Chondrocyte (in vitro differentiated cells): ENCODE measurements around the gene CEMIP. TPM values are rescaled to one million over a fixed set of nuclear protein-coding genes. Genes with fewer than 3 reads are reported as not detected.
A peak's percentile ranks its signal among the peaks of the same experiment; 100 is the strongest.

ENCODE experiments used
- DNase-seq: peaks from one replicate; pipeline ENCODE4 v3.0.0; 2021; ENCODE audit warnings: mixed read lengths, low spot score
- H3K27ac Mint-ChIP-seq: one replicate; pipeline ENCODE4 v1.8.0; 2021; ENCODE audit warnings: mild to moderate bottlenecking, moderate library complexity, mixed read lengths; ENCODE audit not compliant: unreplicated experiment
- H3K27me3 Mint-ChIP-seq: 2 replicates; pipeline ENCODE4 v1.8.0; 2021; ENCODE audit warnings: low read depth, mixed read lengths
- H3K36me3 Mint-ChIP-seq: 2 replicates; pipeline ENCODE4 v1.8.0; 2021; ENCODE audit warnings: low read depth, mixed read lengths
- H3K4me1 Mint-ChIP-seq: 2 replicates; pipeline ENCODE4 v1.8.0; 2021; ENCODE audit warnings: low read depth, mild to moderate bottlenecking, mixed read lengths
- H3K4me3 Mint-ChIP-seq: one replicate; pipeline ENCODE4 v1.8.0; 2021; ENCODE audit warnings: mild to moderate bottlenecking, moderate library complexity, mixed read lengths; ENCODE audit not compliant: unreplicated experiment
- H3K9me3 Mint-ChIP-seq: 2 replicates; pipeline ENCODE4 v1.8.0; 2021; ENCODE audit warnings: low read depth, mixed read lengths
- CTCF ChIP-seq: fragments of 200-600 bp; sonication (generic); IDR thresholded peaks from 2 replicates; pipeline ENCODE4 v1.5.0; 2021; ENCODE audit warnings: antibody characterized with exemption, mild to moderate bottlenecking, moderate library complexity
- total RNA-seq: library from RNA; stranded (reverse); gene quantifications from 3 replicates; pipeline ENCODE4 v1.2.1, GENCODE V29; 2021

CEMIP gene
- total RNA-seq, 1 donor from 2014 or later = 146 TPM

DNA sequence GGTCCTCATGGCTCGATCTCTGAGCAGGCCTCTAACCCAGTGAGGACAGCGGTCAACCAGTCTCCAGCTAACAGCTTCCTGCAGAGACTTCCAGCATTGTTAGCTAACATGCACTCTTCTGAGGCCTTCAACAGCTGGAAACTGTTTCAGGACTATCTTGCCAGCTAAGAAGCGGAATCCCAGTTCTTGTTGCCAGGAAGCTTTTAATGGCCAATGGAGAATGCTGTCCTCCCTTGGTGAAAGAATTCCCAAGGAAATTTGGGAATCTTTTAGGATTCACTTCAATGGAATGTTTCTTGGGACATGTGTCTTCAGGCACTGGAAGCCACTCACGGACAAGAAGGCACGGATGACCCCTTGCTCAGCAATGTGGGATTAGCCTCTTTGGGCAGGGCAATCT, 91.7 kb downstream of the CEMIP start:
- H3K27ac Mint-ChIP-seq = no peak overlapping the region
- TF ChIP-seq CTCF = no peak
- no peaks in the 10 kb centered on the region for H3K4me1 Mint-ChIP-seq
- no peak for DNase-seq
- H3K9me3 Mint-ChIP-seq = no peaks in the 10 kb centered on the region
- no peaks in the 10 kb centered on the region for H3K27me3 Mint-ChIP-seq
- no peak overlapping the region for H3K4me3 Mint-ChIP-seq
- peaks cover 23% of the 10 kb centered on the region for H3K36me3 Mint-ChIP-seq

GRCh38 chr15:80871858-80872257, 92.7 kb downstream of the CEMIP start:
- H3K27ac Mint-ChIP-seq = peak overlapping the region; percentile 5
- DNase-seq = no peak
- H3K27me3 Mint-ChIP-seq = no peaks in the 10 kb centered on the region
- H3K9me3 Mint-ChIP-seq = no peaks in the 10 kb centered on the region
- no peak for TF ChIP-seq CTCF
- no peak overlapping the region for H3K4me3 Mint-ChIP-seq
- H3K4me1 Mint-ChIP-seq = no peaks in the 10 kb centered on the region
- peaks cover 30% of the 10 kb centered on the region for H3K36me3 Mint-ChIP-seq

DNA sequence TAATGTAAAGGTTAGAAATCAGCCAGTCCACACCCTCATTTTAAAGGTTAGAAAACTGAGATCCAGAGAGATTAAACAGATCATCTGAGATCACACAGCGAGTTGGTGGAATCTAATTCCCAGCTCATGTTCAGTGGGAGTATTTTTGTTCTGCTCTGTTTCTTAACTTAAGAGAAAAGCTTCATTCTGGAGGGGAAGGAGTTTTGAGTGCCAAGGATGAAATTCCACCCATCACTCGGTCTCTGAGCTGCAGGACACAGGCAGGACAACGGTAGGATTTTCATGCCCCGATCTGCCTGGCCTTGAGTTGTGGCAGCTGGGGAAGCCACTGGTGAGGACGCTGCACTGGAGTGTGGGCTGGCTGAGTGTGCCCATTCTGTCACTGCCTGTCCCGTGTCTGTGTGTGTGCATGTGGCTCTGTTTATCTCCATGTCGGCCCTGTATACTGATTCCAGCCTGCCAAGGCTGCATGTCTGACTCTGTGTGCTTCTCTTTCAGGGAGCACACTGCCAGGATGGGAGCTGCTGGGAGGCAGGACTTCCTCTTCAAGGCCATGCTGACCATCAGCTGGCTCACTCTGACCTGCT, 94.3 kb downstream of the CEMIP start:
- no peak for DNase-seq
- no peak for TF ChIP-seq CTCF
- Mint-ChIP-seq H3K36me3 (peaks cover 35% of the 10 kb centered on the region), H3K27me3 (no peaks in the 10 kb centered on the region), H3K4me3 (no peak overlapping the region), H3K4me1 (peaks cover 5% of the 10 kb centered on the region), H3K27ac (no peak overlapping the region), H3K9me3 (no peaks in the 10 kb centered on the region)

GRCh38 chr15:80875568-80876347, 96.6 kb downstream of the CEMIP start:
- Mint-ChIP-seq H3K27me3 (no peaks in the 10 kb centered on the region), H3K4me3 (no peak overlapping the region), H3K9me3 (no peaks in the 10 kb centered on the region), H3K4me1 (peaks cover 8% of the 10 kb centered on the region), H3K27ac (no peak overlapping the region), H3K36me3 (peaks cover 43% of the 10 kb centered on the region)
- DNase-seq = no peak
- TF ChIP-seq CTCF = no peak

GRCh38 chr15:80876348-80876674, 97.1 kb downstream of the CEMIP start:
- no peak for TF ChIP-seq CTCF
- H3K9me3 Mint-ChIP-seq = no peaks in the 10 kb centered on the region

More at GRCh38 chr15:80876348-80876674, 97.1 kb downstream of the CEMIP start:
- Mint-ChIP-seq H3K27ac (no peak overlapping the region), H3K27me3 (no peaks in the 10 kb centered on the region), H3K36me3 (peaks cover 46% of the 10 kb centered on the region), H3K4me1 (peaks cover 8% of the 10 kb centered on the region), H3K4me3 (no peak overlapping the region)
- DNase-seq = no peak
